ENCODE results near the gene LTBP1. TPM values are rescaled to one million over a fixed set of nuclear protein-coding genes. Genes with fewer than 3 reads are reported as not detected.

LTBP1 gene
- total and polyA plus RNA-seq, 2 of the 13 experiments (the other 11 are each of a cell fraction or from before 2014, with no cell fraction given): 0.12 to 0.22 TPM

GRCh38 chr2:32946314-32947075 is at the start of gene LTBP1 (continued):
- TF ChIP-seq AHDC1 (CRISPR knock-in tag; IDR thresholded peaks at IDR 0.05; ENCODE audit: borderline replicate concordance) (no peak), POLR2G (IDR thresholded peaks at IDR 0.05; ENCODE audit: low read depth, low read length) (no peak), ZNF512B (CRISPR knock-in tag; IDR thresholded peaks at IDR 0.05; ENCODE audit: borderline replicate concordance) (no peak), ZNF280B (CRISPR knock-in tag; IDR thresholded peaks at IDR 0.05; ENCODE audit: borderline replicate concordance) (0 out of 2 replicates have a peak, but pooled peaks have one; percentile 31), ONECUT2 (CRISPR knock-in tag; IDR thresholded peaks at IDR 0.05) (no peak), ZNF704 (CRISPR knock-in tag; IDR thresholded peaks at IDR 0.05; ENCODE audit: borderline replicate concordance) (no peak), STAG1 (CRISPR knock-in tag; IDR thresholded peaks at IDR 0.05) (peak; percentile 77), REPIN1 (CRISPR knock-in tag; IDR thresholded peaks at IDR 0.05; ENCODE audit: borderline replicate concordance, low read depth) (no peak), POLR2AphosphoS5 (IDR thresholded peaks at IDR 0.05; ENCODE audit: low read depth, low read length) (no peak), KLF12 (CRISPR knock-in tag; IDR thresholded peaks at IDR 0.05; ENCODE audit: borderline replicate concordance) (no peak), ZNF331 (CRISPR knock-in tag; IDR thresholded peaks at IDR 0.05) (no peak), ZFP62 (CRISPR knock-in tag; IDR thresholded peaks at IDR 0.05) (no peak), PHF20 (CRISPR knock-in tag; IDR thresholded peaks at IDR 0.05) (no peak), ADNP (CRISPR knock-in tag; IDR thresholded peaks at IDR 0.05) (no peak), ZBTB37 (CRISPR knock-in tag; IDR thresholded peaks at IDR 0.05) (no peak)

Measured in HepG2 (cell line).